Fibroblast of lung (primary cell): ENCODE measurements around the gene IL4. TPM values are rescaled to one million over a fixed set of nuclear protein-coding genes. Genes with fewer than 3 reads are reported as not detected.

Experiments used
- DNase-seq, 2 donors: peaks; one replicate each; pipeline versions ENCODE4 v3.0.0 to v3.0.0-alpha.2; 2010; ENCODE audit warnings: low read depth in 2 of 2
- H2AFZ ChIP-seq: 2 replicates; pipeline ENCODE4 v1.5.1; 2012; ENCODE audit warnings: low read length, control low read depth, inconsistent platforms
- H3K27ac ChIP-seq: 2 replicates; pipeline ENCODE4 v1.5.1; 2011; ENCODE audit warnings: low read length, control low read depth; ENCODE audit not compliant: insufficient read depth
- H3K27me3 ChIP-seq: 2 replicates; pipeline ENCODE4 v1.5.1; 2011; ENCODE audit warnings: mild to moderate bottlenecking, low read length; ENCODE audit not compliant: control insufficient read depth, insufficient read depth
- H3K36me3 ChIP-seq: 2 replicates; pipeline ENCODE4 v1.5.1; 2011; ENCODE audit warnings: low read length; ENCODE audit not compliant: control insufficient read depth, insufficient read depth
- H3K4me1 ChIP-seq: 2 replicates; pipeline ENCODE4 v1.5.1; 2011; ENCODE audit warnings: low read length; ENCODE audit not compliant: control insufficient read depth, insufficient read depth; ENCODE audit errors: extremely low read depth
- H3K4me2 ChIP-seq: 2 replicates; pipeline ENCODE4 v1.5.1; 2011; ENCODE audit warnings: low read length, control low read depth; ENCODE audit not compliant: insufficient read depth; ENCODE audit errors: extremely low read depth
- H3K4me3 ChIP-seq, 4 experiments: fragments of 200-600 bp in 1 of 4; sonication (generic) in 1 of 4; replicated peaks in 1 of 4; 2 replicates each; pipeline ENCODE4 v1.5.1; 2011 to 2016; ENCODE audit warnings: low read length in 4 of 4, low read depth in 3 of 4, mild to moderate bottlenecking in 3 of 4, control low read depth in 2 of 4, inconsistent platforms in 1 of 4, mixed read lengths in 1 of 4; ENCODE audit not compliant: insufficient read depth in 1 of 4; ENCODE audit errors: control extremely low read depth in 1 of 4
- H3K79me2 ChIP-seq: 2 replicates; pipeline ENCODE4 v1.5.1; 2012; ENCODE audit warnings: mild to moderate bottlenecking, low read length, inconsistent platforms; ENCODE audit not compliant: control insufficient read depth, insufficient read depth
- H3K9ac ChIP-seq: 2 replicates; pipeline ENCODE4 v1.5.1; 2011; ENCODE audit warnings: mild to moderate bottlenecking, low read length, control low read depth; ENCODE audit not compliant: insufficient read depth
- H3K9me3 ChIP-seq: 2 replicates; pipeline ENCODE4 v1.5.1; 2012; ENCODE audit warnings: low read depth, low read length; ENCODE audit not compliant: control insufficient read depth, insufficient read depth
- H4K20me1 ChIP-seq: 2 replicates; pipeline ENCODE4 v1.5.1; 2011; ENCODE audit warnings: low read length; ENCODE audit not compliant: control insufficient read depth, insufficient read depth; ENCODE audit errors: extremely low read depth
- CTCF ChIP-seq, 2 donors: IDR thresholded peaks in 1 of 2; conservative IDR thresholded peaks in 1 of 2; 1 replicate in 1 of 2; 2 replicates in 1 of 2; pipeline ENCODE4 v1.5.1; 2011 to 2012; ENCODE audit warnings: low read length in 2 of 2, control low read depth in 1 of 2, inconsistent platforms in 1 of 2, low read depth in 1 of 2, mild to moderate bottlenecking in 1 of 2
- EZH2 ChIP-seq: IDR thresholded peaks from 2 replicates; pipeline ENCODE4 v1.5.1; 2012; ENCODE audit warnings: low read length, control low read depth, mild to moderate bottlenecking; ENCODE audit errors: missing control alignments
- polyA plus RNA-seq, 2 donors: library from polyadenylated mRNA; depleted of rRNA in 1 of 2; stranded (reverse) in 1 of 2; unstranded in 1 of 2; fragments of >200 nt; gene quantifications; 2 replicates each; pipeline ENCODE4 v1.2.1, GENCODE V29; 2011 to 2012; ENCODE audit warnings: missing spikeins in 1 of 2
- total RNA-seq: library from RNA; depleted of rRNA; stranded (reverse); fragments of >200 nt; gene quantifications from 2 replicates; pipeline ENCODE4 v1.2.1, GENCODE V29; 2014

IL4 gene
- total and polyA plus RNA-seq, 2 donors (not counting 1 experiment from before 2014, with no cell fraction given): not detected

GRCh38 chr5:132667761-132668705, 5.8 kb upstream of the IL4 start:
- no peak overlapping the region for H3K4me2 ChIP-seq

GRCh38 chr5:132668706-132669454, 4.9 kb upstream of the IL4 start:
- Histone ChIP-seq H3K4me2 (no peak overlapping the region), H3K4me1 (peaks cover 2% of the 10 kb centered on the region), H3K9ac (no peak overlapping the region), H3K27me3 (no peaks in the 10 kb centered on the region), H3K79me2 (no peaks in the 10 kb centered on the region), H2AFZ (no peak overlapping the region), H3K9me3 (no peaks in the 10 kb centered on the region), H3K36me3 (no peaks in the 10 kb centered on the region), H4K20me1 (no peaks in the 10 kb centered on the region), H3K4me3 (no peak overlapping the region), H3K27ac (no peak overlapping the region)
- TF ChIP-seq EZH2 (no peak), CTCF (conservative IDR thresholded peaks at IDR 0.05 in 1 of 2, IDR thresholded peaks at IDR 0.05 in 1 of 2; ENCODE audit: low read depth in 1 of 2, low read length in 2 of 2) (no peak)
- no peak for DNase-seq

More at GRCh38 chr5:132667761-132668705, 5.8 kb upstream of the IL4 start:
- Histone ChIP-seq H3K79me2 (no peaks in the 10 kb centered on the region), H4K20me1 (no peaks in the 10 kb centered on the region), H3K27ac (no peak overlapping the region), H3K9me3 (no peaks in the 10 kb centered on the region), H3K4me1 (peaks cover 2% of the 10 kb centered on the region), H2AFZ (no peak overlapping the region), H3K9ac (no peak overlapping the region), H3K27me3 (no peaks in the 10 kb centered on the region), H3K36me3 (no peaks in the 10 kb centered on the region), H3K4me3 (no peak overlapping the region)
- TF ChIP-seq EZH2: no peak
- DNase-seq: no peak

GRCh38 chr5:132669455-132669820, 4.4 kb upstream of the IL4 start:
- no peaks in the 10 kb centered on the region for H3K79me2 ChIP-seq
- no peak for TF ChIP-seq EZH2
- TF ChIP-seq CTCF (conservative IDR thresholded peaks at IDR 0.05 in 1 of 2, IDR thresholded peaks at IDR 0.05 in 1 of 2; ENCODE audit: low read depth in 1 of 2, low read length in 2 of 2): no peak
- no peak for DNase-seq
- H3K36me3 ChIP-seq: no peaks in the 10 kb centered on the region
- no peaks in the 10 kb centered on the region for H4K20me1 ChIP-seq
- H3K27ac ChIP-seq: no peak overlapping the region
- no peak overlapping the region for H3K4me3 ChIP-seq
- H3K4me1 ChIP-seq: peaks cover 5% of the 10 kb centered on the region
- H2AFZ ChIP-seq: no peak overlapping the region
- no peaks in the 10 kb centered on the region for H3K27me3 ChIP-seq
- no peak overlapping the region for H3K9ac ChIP-seq
- H3K9me3 ChIP-seq: no peaks in the 10 kb centered on the region
- no peak overlapping the region for H3K4me2 ChIP-seq
